Spleen (tissue), 7 donors: Measurements from ENCODE around the gene GLIPR1L1.

Experiments
- CTCF ChIP-seq, 11 experiments: fragments of 200-600 bp in 7 of 11; fragments of 450-650 bp in 4 of 11; sonication (generic) in 4 of 11; IDR thresholded peaks in 8 of 11; conservative IDR thresholded peaks in 3 of 11; 1 replicate in 7 of 11; 2 replicates in 4 of 11; pipeline versions ENCODE4 v1.4.0 to v1.8.0; 2016 to 2021; ENCODE audit warnings: antibody characterized with exemption in 11 of 11, inconsistent platforms in 4 of 11, mild to moderate bottlenecking in 1 of 11
- POLR2A ChIP-seq, 3 donors: fragments of 450-650 bp; IDR thresholded peaks; one replicate each; pipeline ENCODE4 v1.5.1; 2017; ENCODE audit warnings: antibody characterized with exemption in 3 of 3, mild to moderate bottlenecking in 1 of 3
- donor health status: DM: no; HTN: no; CAD: no; lungs with moderate emphysema.
- donor health status: DM: no; HTN: no; CAD: no.
- donor health status: DM: no; HTN: no; CAD: no.

DNA sequence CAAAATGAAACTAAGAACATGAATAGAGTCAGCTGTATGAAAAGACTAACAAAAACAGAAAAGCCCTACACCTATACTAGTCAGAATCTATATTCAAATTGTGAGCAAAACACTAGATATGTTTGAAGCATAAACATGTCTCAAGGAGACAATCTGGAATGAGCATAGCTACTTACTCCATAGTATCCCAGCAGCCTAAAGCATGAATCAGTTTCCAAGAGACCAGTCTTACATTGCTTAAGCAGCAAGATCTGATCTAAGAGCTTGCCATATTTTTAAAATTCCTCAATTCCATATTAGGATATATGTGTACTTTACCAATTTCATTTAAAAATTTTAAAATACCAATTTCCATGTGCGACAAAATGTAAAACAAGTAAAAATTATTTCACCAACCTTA, 12.0 kb upstream of the GLIPR1L1 start:
- TF ChIP-seq CTCF (IDR thresholded peaks at IDR 0.05 in 8 of 11, conservative IDR thresholded peaks at IDR 0.05 in 3 of 11): no peak
- no peak for TF ChIP-seq POLR2A (IDR thresholded peaks at IDR 0.05)
